Measurements from ENCODE around the gene ARIH2.

GRCh38 chr3:48974076-48974864, 55.6 kb downstream of the ARIH2 start:
- TF ChIP-seq, protein P1, sequence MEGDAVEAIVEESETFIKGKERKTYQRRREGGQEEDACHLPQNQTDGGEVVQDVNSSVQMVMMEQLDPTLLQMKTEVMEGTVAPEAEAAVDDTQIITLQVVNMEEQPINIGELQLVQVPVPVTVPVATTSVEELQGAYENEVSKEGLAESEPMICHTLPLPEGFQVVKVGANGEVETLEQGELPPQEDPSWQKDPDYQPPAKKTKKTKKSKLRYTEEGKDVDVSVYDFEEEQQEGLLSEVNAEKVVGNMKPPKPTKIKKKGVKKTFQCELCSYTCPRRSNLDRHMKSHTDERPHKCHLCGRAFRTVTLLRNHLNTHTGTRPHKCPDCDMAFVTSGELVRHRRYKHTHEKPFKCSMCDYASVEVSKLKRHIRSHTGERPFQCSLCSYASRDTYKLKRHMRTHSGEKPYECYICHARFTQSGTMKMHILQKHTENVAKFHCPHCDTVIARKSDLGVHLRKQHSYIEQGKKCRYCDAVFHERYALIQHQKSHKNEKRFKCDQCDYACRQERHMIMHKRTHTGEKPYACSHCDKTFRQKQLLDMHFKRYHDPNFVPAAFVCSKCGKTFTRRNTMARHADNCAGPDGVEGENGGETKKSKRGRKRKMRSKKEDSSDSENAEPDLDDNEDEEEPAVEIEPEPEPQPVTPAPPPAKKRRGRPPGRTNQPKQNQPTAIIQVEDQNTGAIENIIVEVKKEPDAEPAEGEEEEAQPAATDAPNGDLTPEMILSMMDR (IDR thresholded peaks at IDR 0.05) = no peak
- no peak for TF ChIP-seq POLR2A (IDR thresholded peaks at IDR 0.05)

Data from uterus (tissue), 2 donors.